Sigmoid colon (tissue), 7 donors: ENCODE results near the gene AKAP5. TPM values are rescaled to one million over a fixed set of nuclear protein-coding genes. Genes with fewer than 3 reads are reported as not detected.

ENCODE experiments used
- DNase-seq: peaks from one replicate; pipeline ENCODE4 v3.0.0-alpha.2; 2019
- H3K27ac ChIP-seq, 4 donors: fragments of 200-600 bp; sonication (generic); one replicate each; pipeline ENCODE4 v1.5.1; 2016 to 2019; ENCODE audit warnings: mild to moderate bottlenecking in 1 of 4
- H3K27me3 ChIP-seq, 3 donors: fragments of 200-600 bp; sonication (generic); one replicate each; pipeline ENCODE4 v1.5.1; 2019; ENCODE audit warnings: mild to moderate bottlenecking in 1 of 3
- H3K36me3 ChIP-seq, 4 donors: fragments of 200-600 bp; sonication (generic); one replicate each; pipeline ENCODE4 v1.5.1; 2016 to 2019
- H3K4me1 ChIP-seq, 4 donors: fragments of 200-600 bp; sonication (generic); one replicate each; pipeline ENCODE4 v1.5.1; 2017 to 2019
- H3K4me3 ChIP-seq, 4 donors: fragments of 200-600 bp; sonication (generic); one replicate each; pipeline ENCODE4 v1.5.1; 2017 to 2019; ENCODE audit warnings: mild to moderate bottlenecking in 2 of 4, moderate library complexity in 1 of 4
- H3K9me3 ChIP-seq, 4 donors: fragments of 200-600 bp in 3 of 4; sonication (generic) in 3 of 4; one replicate each; pipeline versions ENCODE4 v1.5.1 to v1.6.1; 2013 to 2019
- EP300 ChIP-seq, 4 donors: sonication (generic); formaldehyde crosslinking; IDR thresholded peaks; one replicate each; pipeline ENCODE4 v1.6.1; 2017; ENCODE audit warnings: antibody characterized with exemption in 4 of 4
- POLR2A ChIP-seq, 2 donors: fragments of 450-650 bp; IDR thresholded peaks; one replicate each; pipeline ENCODE4 v1.6.1; 2016; ENCODE audit warnings: antibody characterized with exemption in 2 of 2, mild to moderate bottlenecking in 2 of 2, moderate library complexity in 2 of 2
- POLR2AphosphoS5 ChIP-seq, 4 donors: sonication (generic); formaldehyde crosslinking; IDR thresholded peaks; one replicate each; pipeline ENCODE4 v1.6.1; 2017; ENCODE audit warnings: antibody characterized with exemption in 4 of 4
- WGBS, 2 donors: extraction: QIAGEN DNeasy Blood & Tissue Kit; methylation state at CpG; one replicate each; pipeline ENCODE4 v1.1.7; 2013; 5-methylcytosine and 5-hydroxymethylcytosine counted together
- intact Hi-C: fragments of 100-400 bp; cut with DNase I; formaldehyde crosslinking; loops from one replicate; pipeline ENCODE4 v1.15.1; 2023
- polyA plus RNA-seq, 3 donors: library from polyadenylated mRNA; stranded (reverse); fragments of 200-250 nt; gene quantifications; one replicate each; pipeline ENCODE4 v1.2.3, GENCODE V29; 2013
- total RNA-seq, 4 donors: library from RNA; depleted of rRNA; stranded (reverse); fragments of >200 nt; gene quantifications; one replicate each; pipeline ENCODE4 v1.1.0, GENCODE V29; 2016
- TF ChIP-seq, protein P1 (sequence below), 4 experiments: fragments of 450-650 bp in 3 of 4; fragments of 200-600 bp in 1 of 4; IDR thresholded peaks; one replicate each; pipeline ENCODE4 v1.5.1; 2016 to 2019; ENCODE audit warnings: antibody characterized with exemption in 4 of 4, mild to moderate bottlenecking in 3 of 4, moderate library complexity in 2 of 4
- donor health status: healthy with polysubstance abuse.
- donor health status: Bipolar disorder and iron deficiency.
- donor health status: healthy.

Gene AKAP5
- total and polyA plus RNA-seq, 7 donors = 0.33 to 7.2 (median 1.7) TPM

- Histone ChIP-seq H3K27me3 (no peaks in the 10 kb centered on the region), H3K4me3 (no peak overlapping the region), H3K9me3 (no peaks in the 10 kb centered on the region), H3K4me1 (peaks cover 0 to 14% (median 6%) of the 10 kb centered on the region in 4 donors), H3K27ac (no peak overlapping the region), H3K36me3 (no peaks in the 10 kb centered on the region)
- TF ChIP-seq, protein P1, sequence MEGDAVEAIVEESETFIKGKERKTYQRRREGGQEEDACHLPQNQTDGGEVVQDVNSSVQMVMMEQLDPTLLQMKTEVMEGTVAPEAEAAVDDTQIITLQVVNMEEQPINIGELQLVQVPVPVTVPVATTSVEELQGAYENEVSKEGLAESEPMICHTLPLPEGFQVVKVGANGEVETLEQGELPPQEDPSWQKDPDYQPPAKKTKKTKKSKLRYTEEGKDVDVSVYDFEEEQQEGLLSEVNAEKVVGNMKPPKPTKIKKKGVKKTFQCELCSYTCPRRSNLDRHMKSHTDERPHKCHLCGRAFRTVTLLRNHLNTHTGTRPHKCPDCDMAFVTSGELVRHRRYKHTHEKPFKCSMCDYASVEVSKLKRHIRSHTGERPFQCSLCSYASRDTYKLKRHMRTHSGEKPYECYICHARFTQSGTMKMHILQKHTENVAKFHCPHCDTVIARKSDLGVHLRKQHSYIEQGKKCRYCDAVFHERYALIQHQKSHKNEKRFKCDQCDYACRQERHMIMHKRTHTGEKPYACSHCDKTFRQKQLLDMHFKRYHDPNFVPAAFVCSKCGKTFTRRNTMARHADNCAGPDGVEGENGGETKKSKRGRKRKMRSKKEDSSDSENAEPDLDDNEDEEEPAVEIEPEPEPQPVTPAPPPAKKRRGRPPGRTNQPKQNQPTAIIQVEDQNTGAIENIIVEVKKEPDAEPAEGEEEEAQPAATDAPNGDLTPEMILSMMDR (IDR thresholded peaks at IDR 0.05) = no peak
- no peak for TF ChIP-seq POLR2A (IDR thresholded peaks at IDR 0.05)
- TF ChIP-seq POLR2AphosphoS5 (IDR thresholded peaks at IDR 0.05) = no peak
- TF ChIP-seq EP300 (IDR thresholded peaks at IDR 0.05) = no peak
- WGBS, 2 donors = 83 to 92% methylated on average over 2 of the region's 2 CpGs
- no peak for DNase-seq
- intact Hi-C loops = loop anchor here (10.0 kb wide), 1 partner anchor 118 kb away; no protein-coding TSS in a partner anchor
Observed at GRCh38 chr14:64463195-64463594, 2.1 kb upstream of the AKAP5 start.

DNA sequence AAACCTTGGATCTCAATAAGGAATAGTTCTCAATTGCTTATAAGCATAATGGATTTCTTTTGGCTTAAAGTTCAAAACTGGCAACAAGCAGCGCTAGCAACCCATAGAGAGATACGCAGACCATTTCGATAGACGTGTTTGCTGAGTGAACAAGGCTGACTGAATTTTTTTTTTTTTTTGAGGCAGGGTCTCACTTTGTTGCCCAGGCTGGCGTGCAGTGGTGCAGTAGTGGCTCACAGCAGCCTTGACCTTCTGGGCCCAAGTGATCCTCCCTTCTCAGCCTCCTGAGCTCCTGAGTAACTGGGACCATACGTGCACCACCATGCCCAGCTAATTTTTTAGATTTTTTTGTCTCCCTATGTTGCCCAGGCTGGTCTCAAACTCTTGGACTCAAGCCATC, 1.4 kb upstream of the AKAP5 start:
- Histone ChIP-seq H3K27ac (no peak overlapping the region), H3K4me1 (peaks cover 0 to 14% (median 6%) of the 10 kb centered on the region in 4 donors), H3K4me3 (no peak overlapping the region), H3K9me3 (no peaks in the 10 kb centered on the region), H3K27me3 (no peaks in the 10 kb centered on the region), H3K36me3 (no peaks in the 10 kb centered on the region)
- 93% methylated on average over 6 of the region's 6 CpGs for WGBS, 2 donors
- intact Hi-C loops = loop anchor here (10.0 kb wide), 1 partner anchor 119 kb away; no protein-coding TSS in a partner anchor
- DNase-seq = no peak
- TF ChIP-seq POLR2A (IDR thresholded peaks at IDR 0.05) (no peak), POLR2AphosphoS5 (IDR thresholded peaks at IDR 0.05) (no peak), EP300 (IDR thresholded peaks at IDR 0.05) (no peak)

DNA sequence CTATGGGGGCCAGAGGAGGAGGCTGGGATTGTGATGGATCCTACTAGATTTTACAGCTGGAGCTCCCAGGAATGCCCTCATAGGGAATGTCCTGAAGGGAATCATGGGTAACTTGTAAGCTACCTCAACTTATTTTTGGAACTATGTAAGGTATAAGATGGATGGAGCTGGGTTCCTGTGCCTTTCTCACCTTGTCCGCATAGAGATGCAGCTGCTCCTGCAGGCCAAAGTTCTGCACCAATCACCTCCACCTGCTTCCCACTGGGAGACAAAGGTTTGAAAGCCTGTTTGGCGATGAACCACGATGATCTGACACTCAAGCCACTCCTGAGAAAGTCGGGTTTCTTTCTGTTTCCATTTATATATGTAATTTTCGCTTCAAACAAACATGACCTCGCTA, 648 bp upstream of the AKAP5 start:
- TF ChIP-seq, protein P1 (IDR thresholded peaks at IDR 0.05) = no peak
- TF ChIP-seq POLR2AphosphoS5 (IDR thresholded peaks at IDR 0.05) (no peak), POLR2A (IDR thresholded peaks at IDR 0.05) (no peak), EP300 (IDR thresholded peaks at IDR 0.05) (no peak)
- Histone ChIP-seq H3K27ac (peak overlapping the region in 2 of 4 donors; percentile 78 to 80), H3K36me3 (no peaks in the 10 kb centered on the region), H3K9me3 (no peaks in the 10 kb centered on the region), H3K4me1 (peaks cover 0 to 14% (median 6%) of the 10 kb centered on the region in 4 donors), H3K4me3 (peak overlapping the region; percentile 55 to 83 (median 74)), H3K27me3 (no peaks in the 10 kb centered on the region)
- intact Hi-C loops = loop anchor here (10.0 kb wide), 1 partner anchor 120 kb away; no protein-coding TSS in a partner anchor
- WGBS, 2 donors = 4 to 10% methylated on average over 6 of the region's 6 CpGs
- no peak for DNase-seq

GRCh38 chr14:64465831-64466554, 694 bp downstream of the AKAP5 start:
- WGBS, 2 donors = 3 to 9% methylated on average over 15 of the region's 15 CpGs
- H3K36me3 ChIP-seq = no peaks in the 10 kb centered on the region
- intact Hi-C loops = loop anchor here (2.0 to 10.0 kb wide), 2 partner anchors 37 to 121 kb away; partner anchors contain the start of gene ZBTB25

More at GRCh38 chr14:64465831-64466554, 694 bp downstream of the AKAP5 start:
- peak overlapping the region; percentile 72 to 80 (median 78) for H3K27ac ChIP-seq
- no peaks in the 10 kb centered on the region for H3K27me3 ChIP-seq
- no peak for DNase-seq
- H3K4me3 ChIP-seq = peak overlapping the region; percentile 55 to 83 (median 74)
- peaks cover 0 to 14% (median 6%) of the 10 kb centered on the region in 4 donors for H3K4me1 ChIP-seq
- no peak for TF ChIP-seq EP300 (IDR thresholded peaks at IDR 0.05)
- TF ChIP-seq, protein P1 (IDR thresholded peaks at IDR 0.05) = peak in 3 of 4 experiments; percentile 28 to 44 (median 32)
- TF ChIP-seq POLR2AphosphoS5 (IDR thresholded peaks at IDR 0.05) = peak in 1 of 4 donors; percentile 32
- TF ChIP-seq POLR2A (IDR thresholded peaks at IDR 0.05) = no peak
- no peaks in the 10 kb centered on the region for H3K9me3 ChIP-seq
